Mucosa of descending colon (tissue), 3 donors: ENCODE data around the gene TBXAS1. TPM values are rescaled to one million over a fixed set of nuclear protein-coding genes. Genes with fewer than 3 reads are reported as not detected.

Source experiments
- ATAC-seq: fragments of 200-7000 bp; cut with Tn5 transposase; one replicate; pipeline ENCODE4 v1.9.1; 2020; ENCODE audit warnings: mild to moderate bottlenecking, moderate library complexity
- DNase-seq, 3 donors: peaks; one replicate each; pipeline ENCODE4 v3.0.0-alpha.2; 2020
- H3K36me3 ChIP-seq: fragments of 200-600 bp; one replicate; pipeline ENCODE4 v1.8.0; 2021; ENCODE audit warnings: low read depth, mild to moderate bottlenecking
- H3K4me1 ChIP-seq: fragments of 200-600 bp; one replicate; pipeline ENCODE4 v1.8.0; 2021; ENCODE audit warnings: low read depth, mild to moderate bottlenecking
- H3K4me3 ChIP-seq: fragments of 200-600 bp; one replicate; pipeline ENCODE4 v1.8.0; 2021; ENCODE audit warnings: mild to moderate bottlenecking
- H3K9me3 ChIP-seq: fragments of 200-600 bp; one replicate; pipeline ENCODE4 v1.8.0; 2021; ENCODE audit warnings: mild to moderate bottlenecking
- CTCF ChIP-seq: fragments of 200-600 bp; IDR thresholded peaks from one replicate; pipeline ENCODE4 v1.8.0; 2022; ENCODE audit warnings: antibody characterized with exemption, mild to moderate bottlenecking
- intact Hi-C, 2 donors: fragments of 100-400 bp; cut with DNase I in 1 of 2; cut with micrococcal nuclease in 1 of 2; formaldehyde crosslinking; loops; one replicate each; pipeline versions ENCODE4 v1.11.0 to v1.11.1; 2022; cut with DNase I, micrococcal nuclease
- total RNA-seq, 3 donors: library from RNA; stranded (reverse); fragmentation: NEBNext Ultra II Directional in 2 of 3; extraction: Animal tissue kit (Norgen Biotek cat#: 25700) in 2 of 3; gene quantifications; one replicate each; pipeline versions ENCODE4 v1.2.1 to v1.2.4, GENCODE V29; 2021 to 2023
- donor health status: DM: no; HTN: no; CAD: no; lungs with moderate emphysema.
- donor health status: DM: no; HTN: no; CAD: no.
- donor health status: DM: no; HTN: yes; CAD: no.

Gene TBXAS1
- total RNA-seq, 3 donors from 2014 or later: 9.4 to 15.6 (median 9.7) TPM

GRCh38 chr7:139845443-139845805 is 16.4 kb downstream of the TBXAS1 start:
- H3K4me3 ChIP-seq: no peak overlapping the region
- H3K9me3 ChIP-seq: no peaks in the 10 kb centered on the region
- no peak for TF ChIP-seq CTCF
- ATAC-seq: no peak
- no peaks in the 10 kb centered on the region for H3K36me3 ChIP-seq
- intact Hi-C loops: no loop called here
- DNase-seq: no peak
- H3K4me1 ChIP-seq: no peaks in the 10 kb centered on the region

GRCh38 chr7:139846297-139846696 is 17.2 kb downstream of the TBXAS1 start:
- DNase-seq (no peak), ATAC-seq (no peak)
- H3K36me3 ChIP-seq: no peaks in the 10 kb centered on the region
- H3K4me1 ChIP-seq: no peaks in the 10 kb centered on the region
- no peak for TF ChIP-seq CTCF
- no peaks in the 10 kb centered on the region for H3K9me3 ChIP-seq
- intact Hi-C loops: no loop called here
- no peak overlapping the region for H3K4me3 ChIP-seq

DNA sequence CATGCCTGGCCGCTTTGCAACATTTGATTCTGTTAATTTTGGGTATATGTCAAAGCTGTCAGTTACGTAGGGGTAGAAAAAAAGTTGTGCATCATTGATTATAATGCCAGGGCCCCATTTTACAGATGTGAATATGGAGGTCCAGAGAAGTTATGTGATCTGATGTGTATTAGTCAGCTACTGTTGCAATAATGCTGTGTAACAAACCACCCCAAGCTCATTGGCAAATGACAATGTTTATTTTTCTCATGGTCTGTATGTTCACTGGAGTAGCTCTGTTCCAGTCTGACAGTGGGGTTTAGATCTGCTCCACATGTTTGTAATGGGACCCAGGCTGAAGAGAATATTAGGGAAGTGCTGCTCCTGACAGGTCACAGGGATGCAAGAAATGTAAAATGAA is 19.2 kb downstream of the TBXAS1 start:
- no peak for ATAC-seq
- intact Hi-C loops: no loop called here
- no peak for DNase-seq
- TF ChIP-seq CTCF: no peak
- Histone ChIP-seq H3K9me3 (no peaks in the 10 kb centered on the region), H3K4me1 (peaks cover 3% of the 10 kb centered on the region), H3K36me3 (no peaks in the 10 kb centered on the region), H3K4me3 (no peak overlapping the region)

- H3K36me3 ChIP-seq: no peaks in the 10 kb centered on the region
- peaks cover 3% of the 10 kb centered on the region for H3K4me1 ChIP-seq
- TF ChIP-seq CTCF: no peak
- no peak for ATAC-seq
- intact Hi-C loops: no loop called here
- no peaks in the 10 kb centered on the region for H3K9me3 ChIP-seq
- DNase-seq: no peak
- H3K4me3 ChIP-seq: no peak overlapping the region
Measured at GRCh38 chr7:139850906-139851305, 21.8 kb downstream of the TBXAS1 start.

DNA sequence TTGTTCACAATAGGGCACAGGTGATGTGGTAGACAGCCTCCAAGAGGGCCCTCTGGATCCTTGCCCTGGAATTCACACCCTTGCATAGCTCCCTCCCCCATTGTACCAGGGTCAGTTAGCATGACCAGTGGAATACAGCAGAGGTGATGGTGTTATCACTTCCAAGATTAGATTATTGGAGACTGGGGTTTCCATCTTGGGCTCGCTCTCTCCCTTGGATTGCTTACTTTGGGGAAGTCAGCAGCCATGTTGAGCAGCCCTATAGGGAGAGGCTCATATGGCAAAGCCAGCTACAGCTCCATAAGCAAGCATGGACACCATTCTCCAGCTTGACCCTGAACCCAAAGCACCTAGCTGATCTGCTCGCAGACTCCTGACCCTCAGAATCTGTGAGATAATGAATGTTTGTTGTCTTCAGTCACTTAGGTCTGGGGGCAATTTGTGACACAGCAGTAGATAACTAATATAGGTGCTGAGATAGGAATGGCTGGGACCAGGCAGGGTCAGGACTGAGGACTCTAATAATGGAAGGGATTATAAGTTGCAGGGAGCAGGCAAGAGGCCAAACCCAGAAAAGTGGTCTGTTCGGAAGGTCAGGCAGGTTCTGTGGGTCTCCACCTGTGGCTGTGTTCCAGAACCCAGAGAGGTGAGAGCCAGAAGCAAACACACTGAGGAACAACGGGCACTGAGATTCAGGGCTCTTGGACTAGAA is 22.9 kb downstream of the TBXAS1 start:
- ATAC-seq (no peak), DNase-seq (no peak)
- intact Hi-C loops: no loop called here
- TF ChIP-seq CTCF: no peak
- Histone ChIP-seq H3K4me3 (no peak overlapping the region), H3K4me1 (peaks cover 3% of the 10 kb centered on the region), H3K36me3 (no peaks in the 10 kb centered on the region), H3K9me3 (no peaks in the 10 kb centered on the region)

DNA sequence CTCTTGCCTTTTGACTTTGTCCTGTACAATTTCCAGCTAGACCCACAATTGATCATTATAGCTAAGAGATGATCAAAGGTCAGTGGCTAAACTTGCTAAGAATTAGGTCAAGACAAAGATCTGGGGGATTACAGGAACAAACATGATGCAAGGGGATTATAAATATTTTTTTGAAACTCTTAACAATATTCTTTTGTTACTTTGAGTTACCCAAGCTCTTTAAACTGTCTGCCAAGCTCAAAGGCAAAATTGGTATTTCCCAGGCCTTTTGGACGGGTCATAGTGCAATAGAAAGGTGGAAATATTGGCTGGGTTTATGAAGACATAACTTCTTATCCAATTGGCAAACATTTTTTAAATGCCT is 23.4 kb downstream of the TBXAS1 start:
- Histone ChIP-seq H3K4me1 (peaks cover 3% of the 10 kb centered on the region), H3K36me3 (no peaks in the 10 kb centered on the region), H3K9me3 (no peaks in the 10 kb centered on the region), H3K4me3 (no peak overlapping the region)
- intact Hi-C loops: no loop called here
- DNase-seq: no peak
- TF ChIP-seq CTCF: no peak
- ATAC-seq: no peak
